Prostate gland (tissue), 2 donors: ENCODE results near the gene TCF4.

Experiments
- POLR2AphosphoS5 ChIP-seq: sonication (generic); formaldehyde crosslinking; IDR thresholded peaks from one replicate; pipeline ENCODE4 v1.6.1; 2017; ENCODE audit warnings: antibody characterized with exemption
- TF ChIP-seq, protein P1 (sequence below), 4 experiments: fragments of 200-600 bp in 2 of 4; fragments of 450-650 bp in 2 of 4; sonication (generic) in 2 of 4; IDR thresholded peaks; 1 replicate in 3 of 4; 2 replicates in 1 of 4; pipeline ENCODE4 v1.5.1; 2016 to 2019; ENCODE audit warnings: antibody characterized with exemption in 4 of 4, mild to moderate bottlenecking in 2 of 4, moderate library complexity in 2 of 4

DNA sequence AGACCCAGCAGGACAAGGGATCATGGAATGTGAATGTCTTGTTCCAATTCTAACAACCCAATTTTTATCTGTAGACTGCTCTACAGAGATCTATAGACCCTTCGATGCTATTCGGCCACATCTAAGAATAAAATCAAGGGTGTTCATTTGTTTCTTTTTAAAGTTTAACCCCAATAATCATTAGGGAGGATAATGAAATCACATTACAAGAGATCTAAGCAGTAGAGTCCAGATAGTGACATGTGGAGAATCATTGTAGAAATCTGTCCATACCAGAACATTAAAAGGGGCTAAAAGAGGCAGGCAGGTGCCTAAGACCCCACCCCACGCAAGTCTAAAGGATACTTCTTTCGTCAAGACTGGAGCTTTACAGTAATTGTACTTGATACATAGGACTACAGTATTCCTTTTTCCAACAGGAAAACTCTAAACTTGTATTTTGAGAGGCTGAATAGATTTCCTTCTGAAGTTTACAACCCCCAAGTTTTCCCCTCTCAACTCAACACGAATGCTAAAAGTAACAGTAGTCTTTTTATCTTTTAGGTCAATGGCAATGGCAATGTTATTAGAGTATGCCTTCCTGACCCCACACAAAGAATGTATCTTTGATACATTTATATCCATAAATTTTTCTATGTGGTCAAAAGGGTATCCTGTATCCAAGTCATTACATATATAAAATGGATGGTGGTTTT is 183.7 kb downstream of the TCF4 start:
- TF ChIP-seq, protein P1, sequence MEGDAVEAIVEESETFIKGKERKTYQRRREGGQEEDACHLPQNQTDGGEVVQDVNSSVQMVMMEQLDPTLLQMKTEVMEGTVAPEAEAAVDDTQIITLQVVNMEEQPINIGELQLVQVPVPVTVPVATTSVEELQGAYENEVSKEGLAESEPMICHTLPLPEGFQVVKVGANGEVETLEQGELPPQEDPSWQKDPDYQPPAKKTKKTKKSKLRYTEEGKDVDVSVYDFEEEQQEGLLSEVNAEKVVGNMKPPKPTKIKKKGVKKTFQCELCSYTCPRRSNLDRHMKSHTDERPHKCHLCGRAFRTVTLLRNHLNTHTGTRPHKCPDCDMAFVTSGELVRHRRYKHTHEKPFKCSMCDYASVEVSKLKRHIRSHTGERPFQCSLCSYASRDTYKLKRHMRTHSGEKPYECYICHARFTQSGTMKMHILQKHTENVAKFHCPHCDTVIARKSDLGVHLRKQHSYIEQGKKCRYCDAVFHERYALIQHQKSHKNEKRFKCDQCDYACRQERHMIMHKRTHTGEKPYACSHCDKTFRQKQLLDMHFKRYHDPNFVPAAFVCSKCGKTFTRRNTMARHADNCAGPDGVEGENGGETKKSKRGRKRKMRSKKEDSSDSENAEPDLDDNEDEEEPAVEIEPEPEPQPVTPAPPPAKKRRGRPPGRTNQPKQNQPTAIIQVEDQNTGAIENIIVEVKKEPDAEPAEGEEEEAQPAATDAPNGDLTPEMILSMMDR (IDR thresholded peaks at IDR 0.05) = no peak
- TF ChIP-seq POLR2AphosphoS5 = no peak
